ENCODE data around the gene BMPR2.
"Not testable (repeated sequence)": the region's sequence is repeated elsewhere in the genome, so short reads cannot be mapped to it uniquely, and the experiment has no call there.

GRCh38 chr2:202503276-202503675 is 127.1 kb downstream of the BMPR2 start:
- not testable (repeated sequence) for TF ChIP-seq CTCF (conservative IDR thresholded peaks at IDR 0.05; ENCODE audit: low read length); EZH2phosphoT487 (IDR thresholded peaks at IDR 0.05; ENCODE audit: borderline replicate concordance)

Measured in Loucy (cell line).